Kidney glomerular epithelial cell (primary cell): ENCODE results near the gene NDUFAF3.
A peak's percentile ranks its signal among the peaks of the same experiment; 100 is the strongest.
"Not testable (repeated sequence)": the region's sequence is repeated elsewhere in the genome, so short reads cannot be mapped to it uniquely, and the experiment has no call there.

Experiments
- DNase-seq: peaks from one replicate; lab custom pipeline; 2025; lab: John Stamatoyannopoulos, UW

The NDUFAF3 gene

DNA sequence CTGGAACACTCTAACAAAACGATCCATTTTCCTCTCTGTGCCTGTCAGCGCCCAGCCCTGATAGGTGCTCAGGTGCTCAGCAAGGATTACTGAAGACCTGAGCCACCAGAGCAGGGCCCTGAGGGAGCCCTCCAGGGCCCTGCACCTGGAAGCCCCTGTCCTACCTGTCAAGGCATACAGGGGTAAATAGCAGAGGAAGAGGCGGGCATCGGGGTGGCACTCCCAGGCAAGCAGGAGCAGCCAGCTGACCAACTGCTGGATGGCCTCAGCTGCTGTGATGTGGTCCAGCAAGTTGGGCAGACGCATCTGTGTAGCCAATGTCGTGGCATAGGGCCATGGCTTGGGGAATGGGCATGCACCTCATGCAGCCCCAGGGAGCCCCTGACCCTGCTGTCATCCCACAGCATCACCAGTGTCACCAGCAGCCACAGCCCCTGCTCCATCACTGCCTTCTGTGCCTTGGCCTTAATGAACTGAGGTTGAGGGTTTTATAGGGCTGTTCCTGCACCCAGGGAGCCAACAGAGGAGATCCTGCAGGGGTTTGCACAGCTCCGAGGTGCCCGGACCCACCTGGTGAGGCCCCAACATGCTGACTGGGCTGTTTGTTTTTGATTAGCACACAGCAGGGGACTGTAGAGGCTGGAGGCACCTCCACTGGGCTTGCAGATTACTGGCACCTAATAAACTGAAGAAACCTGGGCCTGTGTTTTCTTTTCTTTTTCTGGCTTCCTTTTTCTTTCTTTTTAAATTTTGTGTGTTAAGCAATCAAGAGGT lies 22.6 kb upstream of the NDUFAF3 start:
- no peak for DNase-seq

- no peak for DNase-seq
Observed at GRCh38 chr3:49001155-49001554, 20.8 kb upstream of the NDUFAF3 start.

- DNase-seq = no peak
Observed at GRCh38 chr3:49004352-49005302, 17.3 kb upstream of the NDUFAF3 start.

- DNase-seq = no peak
Observed at GRCh38 chr3:49005303-49005680, 16.6 kb upstream of the NDUFAF3 start.

- no peak for DNase-seq
Observed at GRCh38 chr3:49005998-49006397, 15.9 kb upstream of the NDUFAF3 start.

DNA sequence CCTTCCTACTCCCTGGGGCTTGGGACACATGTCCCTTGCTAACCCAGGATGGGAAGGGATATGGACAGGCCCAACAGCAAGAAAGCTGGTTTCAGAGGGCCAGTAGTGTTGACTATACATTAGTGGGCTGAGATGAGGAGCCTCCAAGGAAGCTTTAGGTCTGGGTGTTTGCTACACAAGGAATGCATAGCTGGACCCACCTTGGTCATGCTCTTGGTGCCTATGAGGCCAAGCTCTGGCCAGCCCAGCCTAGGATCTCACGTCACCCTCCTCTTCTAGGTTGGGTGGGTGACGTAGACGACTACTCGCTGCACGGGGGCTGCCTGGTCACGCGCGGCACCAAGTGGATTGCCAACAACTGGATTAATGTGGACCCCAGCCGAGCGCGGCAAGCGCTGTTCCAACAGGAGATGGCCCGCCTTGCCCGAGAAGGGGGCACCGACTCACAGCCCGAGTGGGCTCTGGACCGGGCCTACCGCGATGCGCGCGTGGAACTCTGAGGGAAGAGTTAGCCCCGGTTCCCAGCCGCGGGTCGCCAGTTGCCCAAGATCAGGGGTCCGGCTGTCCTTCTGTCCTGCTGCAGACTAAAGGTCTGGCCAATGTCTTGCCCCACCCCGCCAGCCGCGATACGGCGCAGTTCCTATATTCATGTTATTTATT lies 15.4 kb upstream of the NDUFAF3 start:
- no peak for DNase-seq

- peak; percentile 96 for DNase-seq
Observed at GRCh38 chr3:49007068-49007770, 14.7 kb upstream of the NDUFAF3 start, which contains the start of gene WDR6. TSS of gene WDR6 (plus strand) at chr3:49007391. CDS start at chr3:49007432, 41 bp downstream.

GRCh38 chr3:49007771-49008528 lies 14.0 kb upstream of the NDUFAF3 start:
- DNase-seq = peak; percentile 71

DNA sequence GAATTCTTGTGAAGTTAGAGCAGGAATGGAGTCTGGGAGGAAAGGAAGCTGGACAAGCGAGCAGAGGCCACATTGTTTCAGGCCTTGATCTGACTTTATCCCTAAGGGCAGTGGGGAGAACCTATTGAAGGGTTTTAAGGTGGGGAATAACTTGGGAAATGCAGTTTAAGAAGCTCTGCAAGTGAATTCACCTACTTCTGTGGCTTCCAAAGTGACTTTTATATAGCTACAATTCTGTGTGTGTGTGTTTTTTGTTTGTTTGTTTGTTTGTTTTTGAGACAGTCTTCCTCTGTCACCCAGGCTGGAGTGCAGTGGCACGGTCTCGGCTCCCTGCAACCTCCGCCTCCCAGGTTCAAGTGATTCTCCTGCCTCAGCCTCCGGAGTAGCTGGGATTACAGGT lies 13.3 kb upstream of the NDUFAF3 start:
- DNase-seq = not testable (repeated sequence)

- no peak for DNase-seq
Observed at GRCh38 chr3:49009396-49009795, 12.5 kb upstream of the NDUFAF3 start.

GRCh38 chr3:49012441-49013017 lies 9.4 kb upstream of the NDUFAF3 start:
- no peak for DNase-seq

DNA sequence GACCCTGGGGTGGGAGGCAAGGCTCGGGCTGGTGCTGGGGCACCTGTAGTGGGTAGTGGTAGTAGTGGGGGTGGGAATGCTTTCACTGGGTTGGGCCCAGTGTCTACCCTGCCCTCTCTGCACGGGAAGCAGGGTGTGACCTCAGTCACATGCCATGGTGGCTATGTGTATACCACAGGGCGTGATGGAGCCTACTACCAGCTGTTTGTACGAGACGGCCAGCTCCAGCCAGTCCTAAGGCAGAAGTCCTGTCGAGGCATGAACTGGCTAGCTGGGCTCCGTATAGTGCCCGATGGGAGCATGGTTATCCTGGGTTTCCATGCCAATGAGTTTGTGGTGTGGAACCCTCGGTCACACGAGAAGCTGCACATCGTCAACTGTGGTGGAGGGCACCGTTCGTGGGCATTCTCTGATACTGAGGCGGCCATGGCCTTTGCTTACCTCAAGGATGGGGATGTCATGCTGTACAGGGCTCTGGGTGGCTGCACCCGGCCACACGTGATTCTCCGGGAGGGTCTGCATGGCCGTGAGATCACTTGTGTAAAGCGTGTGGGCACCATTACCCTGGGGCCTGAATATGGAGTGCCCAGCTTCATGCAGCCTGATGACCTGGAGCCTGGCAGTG lies 8.7 kb upstream of the NDUFAF3 start:
- DNase-seq = no peak

- peak; percentile 23 for DNase-seq
Observed at GRCh38 chr3:49013738-49014660, 7.9 kb upstream of the NDUFAF3 start.

DNA sequence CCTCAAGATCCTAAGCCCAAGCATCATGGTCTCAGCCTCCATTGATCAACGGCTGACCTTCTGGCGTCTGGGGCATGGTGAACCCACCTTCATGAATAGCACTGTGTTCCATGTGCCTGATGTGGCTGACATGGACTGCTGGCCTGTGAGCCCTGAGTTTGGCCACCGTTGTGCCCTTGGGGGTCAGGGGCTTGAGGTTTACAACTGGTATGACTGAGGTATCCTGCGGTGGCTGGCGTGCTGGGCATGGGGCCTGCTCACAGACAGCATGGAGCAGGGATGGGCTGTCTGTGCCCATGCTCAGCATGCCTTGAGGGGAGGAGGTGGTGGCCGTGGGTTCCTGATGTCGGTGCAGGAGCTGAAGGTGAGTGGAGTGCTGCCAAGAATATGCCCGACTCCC lies 6.8 kb upstream of the NDUFAF3 start:
- DNase-seq = no peak

GRCh38 chr3:49015765-49016164 lies 6.2 kb upstream of the NDUFAF3 start:
- no peak for DNase-seq

GRCh38 chr3:49016414-49017228 lies 5.3 kb upstream of the NDUFAF3 start:
- no peak for DNase-seq

DNA sequence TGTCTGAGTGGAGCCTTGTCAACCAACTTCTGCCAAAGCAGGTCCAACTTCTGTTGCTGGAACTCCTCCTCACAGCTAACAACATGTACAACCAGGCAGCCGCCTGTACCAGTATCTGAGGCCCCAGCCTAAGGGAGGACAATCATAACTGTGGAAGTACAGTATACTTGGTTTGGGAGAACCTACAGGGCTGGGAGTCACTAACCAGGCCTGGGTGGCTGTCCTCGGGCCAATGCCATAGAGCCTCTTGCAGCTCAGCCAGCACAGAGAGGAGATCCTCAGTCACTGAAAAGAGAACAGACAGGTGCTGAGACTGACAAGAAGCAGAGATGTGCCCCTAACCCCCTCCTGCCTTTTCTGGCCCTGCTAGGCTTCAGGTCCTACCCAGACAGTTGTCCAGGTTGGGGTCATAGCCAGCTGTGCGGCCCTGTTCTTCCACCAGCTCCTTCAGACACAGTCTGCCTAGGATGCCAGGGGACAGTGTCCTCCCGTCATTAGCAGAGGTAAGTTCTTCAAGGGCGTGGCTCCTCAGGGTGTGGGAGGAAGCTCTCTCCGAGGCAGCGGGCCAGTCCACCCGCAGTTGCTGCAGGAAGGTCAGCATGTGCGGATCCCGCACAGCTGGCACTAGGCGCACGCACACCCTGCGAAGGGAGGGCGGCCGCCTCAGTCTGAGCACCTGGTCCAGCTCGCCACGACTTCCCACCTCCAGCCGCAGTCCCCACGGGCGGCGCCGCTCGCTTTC lies 4.5 kb upstream of the NDUFAF3 start:
- DNase-seq = no peak
